HCT116 (cell line): ENCODE results near the gene HDLBP. TPM values are rescaled to one million over a fixed set of nuclear protein-coding genes. Genes with fewer than 3 reads are reported as not detected.
"Not testable (repeated sequence)": the region's sequence is repeated elsewhere in the genome, so short reads cannot be mapped to it uniquely, and the experiment has no call there.

Source experiments
- ATAC-seq: fragments of 200-7000 bp; cut with Tn5 transposase; 2 replicates; pipeline ENCODE4 v1.9.1; 2020; ENCODE audit warnings: mild to moderate bottlenecking, moderate library complexity
- BruUV-seq: library from RNA; stranded (reverse); fragments of 400-500 nt; replicated peaks from 2 replicates; lab custom pipeline; 2021; lab: Mats Ljungman, UMichigan
- CTCF ChIA-PET: fragments of 300-600 bp; sonication (Branson Sonifier 250); formaldehyde crosslinking; loops from one replicate; lab custom pipeline; 2021; ENCODE audit warnings: antibody characterized with exemption; lab: Charles Lee
- POLR2A ChIA-PET: fragments of 300-600, 350-600 bp; sonication (Branson Sonifier 250); formaldehyde crosslinking; loops from one replicate; lab custom pipeline; 2021; ENCODE audit warnings: antibody characterized with exemption; lab: Charles Lee
- RAD21 ChIA-PET, 2 experiments: fragments of 300-600 bp; sonication (Branson Sonifier 250); formaldehyde crosslinking; loops; one replicate each; lab custom pipeline; 2023; ENCODE audit warnings: low total read pairs in 2 of 2; ENCODE audit not compliant: uncharacterized antibody in 2 of 2, unreplicated experiment in 2 of 2, low non-redundant PET in 1 of 2; lab: Charles Lee
- DNase-seq: peaks from one replicate; pipeline ENCODE4 v3.0.0-alpha.2; 2010; ENCODE audit warnings: low read depth, low spot score
- H2AFZ ChIP-seq: fragments of 200-600 bp; shearing (Covaris generic), sonication (generic); 2 replicates; pipeline ENCODE4 v1.6.1; 2017; ENCODE audit warnings: low read depth, mixed run types, mixed read lengths, antibody characterized with exemption, low read length; ENCODE audit not compliant: poor library complexity, severe bottlenecking
- H3K27ac ChIP-seq: 2 replicates; pipeline ENCODE4 v1.5.1; 2012; ENCODE audit warnings: low read depth, low read length
- H3K27me3 ChIP-seq: fragments of 200-600 bp; sonication (generic); 2 replicates; pipeline ENCODE4 v1.6.1; 2016; ENCODE audit warnings: mixed run types, low read length, mixed read lengths; ENCODE audit not compliant: insufficient read depth
- H3K36me3 ChIP-seq, 2 experiments: fragments of 200-500 bp in 1 of 2; fragments of 200-600 bp in 1 of 2; sonication (Bioruptor generic) in 1 of 2; sonication (generic) in 1 of 2; 2 replicates each; pipeline versions ENCODE4 v1.5.1 to v1.6.1; 2014 to 2016; ENCODE audit warnings: low read length in 2 of 2, inconsistent platforms in 1 of 2, mixed read lengths in 1 of 2, mixed run types in 1 of 2; ENCODE audit not compliant: insufficient read depth in 2 of 2, control insufficient read depth in 1 of 2
- H3K4me1 ChIP-seq, 2 experiments: fragments of 200-600 bp in 1 of 2; sonication (generic) in 1 of 2; 2 replicates each; pipeline versions ENCODE4 v1.5.1 to v1.6.1; 2012 to 2017; ENCODE audit warnings: low read length in 2 of 2, inconsistent platforms in 1 of 2, mild to moderate bottlenecking in 1 of 2, mixed read lengths in 1 of 2, mixed run types in 1 of 2, moderate library complexity in 1 of 2; ENCODE audit not compliant: insufficient read depth in 2 of 2, control insufficient read depth in 1 of 2
- H3K4me2 ChIP-seq: fragments of 200-600 bp; sonication (generic); 2 replicates; pipeline ENCODE4 v1.6.1; 2017; ENCODE audit warnings: mixed run types, low read length, mixed read lengths
- H3K4me3 ChIP-seq, 2 experiments: fragments of 200-600 bp in 1 of 2; sonication (generic) in 1 of 2; replicated peaks in 1 of 2; 2 replicates each; pipeline ENCODE4 v1.5.1; 2011 to 2016; ENCODE audit warnings: low read length in 2 of 2, control low read depth in 1 of 2, low read depth in 1 of 2, mild to moderate bottlenecking in 1 of 2, mixed read lengths in 1 of 2, mixed run types in 1 of 2
- H3K79me2 ChIP-seq: fragments of 200-600 bp; sonication (generic); 2 replicates; pipeline ENCODE4 v1.6.1; 2017; ENCODE audit warnings: mild to moderate bottlenecking, mixed run types, low read length, moderate library complexity, mixed read lengths; ENCODE audit not compliant: insufficient read depth
- H3K9ac ChIP-seq: fragments of 200-600 bp; sonication (generic); 2 replicates; pipeline ENCODE4 v1.6.1; 2016; ENCODE audit warnings: low read length, mixed read lengths
- H3K9me2 ChIP-seq: fragments of 200-600 bp; sonication (generic), shearing (Covaris generic); 2 replicates; pipeline ENCODE4 v1.6.1; 2017; ENCODE audit warnings: mixed run types, mild to moderate bottlenecking, moderate library complexity; ENCODE audit not compliant: insufficient read depth
- H3K9me3 ChIP-seq, 2 experiments: fragments of 200-500 bp in 1 of 2; fragments of 200-600 bp in 1 of 2; sonication (Bioruptor generic) in 1 of 2; sonication (generic) in 1 of 2; 2 replicates each; pipeline ENCODE4 v1.6.1; 2014 to 2017; ENCODE audit warnings: low read length in 2 of 2, mixed read lengths in 2 of 2, inconsistent platforms in 1 of 2, low read depth in 1 of 2, mild to moderate bottlenecking in 1 of 2, mixed run types in 1 of 2, moderate library complexity in 1 of 2; ENCODE audit not compliant: control insufficient read depth in 1 of 2, insufficient read depth in 1 of 2
- H4K20me1 ChIP-seq: fragments of 200-600 bp; sonication (generic), shearing (Covaris generic); 2 replicates; pipeline ENCODE4 v1.6.1; 2017; ENCODE audit warnings: mixed run types, mild to moderate bottlenecking, moderate library complexity; ENCODE audit not compliant: insufficient read depth
- ATF3 ChIP-seq: IDR thresholded peaks from 2 replicates; pipeline ENCODE4 v1.6.1; 2012
- CBX3 ChIP-seq: IDR thresholded peaks from 2 replicates; pipeline ENCODE4 v1.6.1; 2012; ENCODE audit warnings: low read depth
- CEBPB ChIP-seq: IDR thresholded peaks from 2 replicates; pipeline ENCODE4 v1.6.1; 2012; ENCODE audit warnings: low read depth
- EZH2 ChIP-seq: fragments of 200-600 bp; sonication (generic); IDR thresholded peaks from 2 replicates; pipeline ENCODE4 v1.6.1; 2017; ENCODE audit warnings: antibody characterized with exemption, mixed run types
- JUND ChIP-seq: IDR thresholded peaks from 2 replicates; pipeline ENCODE4 v1.6.1; 2012
- MAX ChIP-seq: IDR thresholded peaks from 2 replicates; pipeline ENCODE4 v1.6.1; 2012
- POLR2AphosphoS5 ChIP-seq: IDR thresholded peaks from 2 replicates; pipeline ENCODE4 v1.6.1; 2011; ENCODE audit warnings: mild to moderate bottlenecking, low read depth, low read length, moderate library complexity
- REST ChIP-seq: IDR thresholded peaks from 2 replicates; pipeline ENCODE4 v1.6.1; 2012; ENCODE audit warnings: low read depth
- ZFX ChIP-seq: fragments of 450-650 bp; IDR thresholded peaks from 2 replicates; pipeline ENCODE4 v1.6.1; 2017
- intact Hi-C: fragments of 100-400 bp; cut with micrococcal nuclease; formaldehyde crosslinking; loops from 2 replicates; pipeline ENCODE4 v1.10.0; 2022
- total RNA-seq: library from RNA; stranded (reverse); gene quantifications from one replicate; pipeline ENCODE4 v1.2.1, GENCODE V29; 2021; ENCODE audit not compliant: unreplicated experiment

HDLBP gene
- total RNA-seq, 1 experiment from 2014 or later: 462 TPM

GRCh38 chr2:241197947-241198346, 117.5 kb downstream of the HDLBP start:
- Histone ChIP-seq H3K27ac (no peak overlapping the region), H3K4me3 (no peak overlapping the region), H3K9ac (no peak overlapping the region), H3K79me2 (no peaks in the 10 kb centered on the region), H3K4me2 (no peak overlapping the region), H3K27me3 (no peaks in the 10 kb centered on the region), H3K9me3 (no peaks in the 10 kb centered on the region), H3K4me1 (no peaks in the 10 kb centered on the region), H3K36me3 (no peaks in the 10 kb centered on the region), H4K20me1 (no peaks in the 10 kb centered on the region), H3K9me2 (no peaks in the 10 kb centered on the region), H2AFZ (no peak overlapping the region)
- ChIA-PET POLR2A (no interaction called here), RAD21 (no interaction called here), CTCF (no interaction called here)
- intact Hi-C loops: no loop called here
- no peak for ATAC-seq
- BruUV-seq: no TSS peak
- DNase-seq: no peak
- TF ChIP-seq ATF3 (no peak), CEBPB (no peak), MAX (no peak), CBX3 (no peak), JUND (no peak), EZH2 (no peak), POLR2AphosphoS5 (no peak), REST (no peak), ZFX (no peak)

- BruUV-seq, H3K9ac ChIP-seq, H3K4me3 ChIP-seq, DNase-seq, H3K36me3 ChIP-seq, H2AFZ ChIP-seq, H3K79me2 ChIP-seq, CTCF ChIA-PET, POLR2A ChIA-PET, H3K9me3 ChIP-seq, H3K27ac ChIP-seq, H3K4me2 ChIP-seq, RAD21 ChIA-PET, H3K9me2 ChIP-seq, ATAC-seq, H4K20me1 ChIP-seq, H3K4me1 ChIP-seq, H3K27me3 ChIP-seq, intact Hi-C loops: not testable (repeated sequence)
Observed at GRCh38 chr2:241197246-241197645, 118.2 kb downstream of the HDLBP start.
